Activated CD8-positive, alpha-beta memory T cell treated with anti-CD3 and anti-CD28 coated beads for 36 hours (primary cell): Measurements from ENCODE around the gene SGPP2. TPM values are rescaled to one million over a fixed set of nuclear protein-coding genes. Genes with fewer than 3 reads are reported as not detected.
"Not testable (repeated sequence)": the region's sequence is repeated elsewhere in the genome, so short reads cannot be mapped to it uniquely, and the experiment has no call there.

ENCODE experiments used
- CTCF ChIA-PET: fragments of 350-600 bp; sonication (Branson Sonifier 250); formaldehyde crosslinking; loops from one replicate; lab custom pipeline; 2021; ENCODE audit warnings: antibody characterized with exemption; lab: Charles Lee
- POLR2A ChIA-PET: fragments of 350-600 bp; sonication (Branson Sonifier 250); formaldehyde crosslinking; loops from one replicate; lab custom pipeline; 2021; ENCODE audit warnings: antibody characterized with exemption; lab: Charles Lee
- total RNA-seq, 2 experiments: library from RNA; stranded (reverse); gene quantifications; one replicate each; pipeline ENCODE4 v1.2.3, GENCODE V29; 2021

The SGPP2 gene
- 1 to 10 TPM; 5.6 to 5.7 TPM for total RNA-seq

DNA sequence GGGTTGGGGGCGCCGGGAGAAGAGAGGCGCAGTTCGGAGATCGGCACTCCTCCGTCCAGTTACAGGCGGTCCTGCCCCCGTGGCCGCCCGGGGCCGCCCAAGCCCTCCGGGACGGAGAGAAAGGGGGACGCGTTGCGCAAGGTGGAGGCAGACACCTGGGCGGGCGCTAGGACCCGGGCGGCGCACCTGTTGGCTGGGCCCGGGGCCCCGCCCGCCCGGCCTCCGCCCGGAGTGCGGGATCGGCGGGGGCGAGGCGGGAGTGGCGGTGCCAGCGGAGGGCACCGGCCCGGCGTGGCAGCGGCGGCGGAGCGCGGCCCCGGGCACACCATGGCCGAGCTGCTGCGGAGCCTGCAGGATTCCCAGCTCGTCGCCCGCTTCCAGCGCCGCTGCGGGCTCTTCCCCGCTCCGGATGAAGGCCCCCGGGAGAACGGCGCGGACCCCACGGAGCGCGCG lies at the start of gene SGPP2:
Gene SGPP2, plus strand, starts transcription at position 268 of the 453 bp plus-strand sequence. Its CDS starts 60 bp downstream, at position 328.
- ChIA-PET CTCF (interaction anchor here (0.6 to 1.2 kb wide), 2 partner anchors 105 to 106 kb away, joined by 4 to 6 read pairs; no protein-coding TSS in a partner anchor), POLR2A (no interaction called here)

DNA sequence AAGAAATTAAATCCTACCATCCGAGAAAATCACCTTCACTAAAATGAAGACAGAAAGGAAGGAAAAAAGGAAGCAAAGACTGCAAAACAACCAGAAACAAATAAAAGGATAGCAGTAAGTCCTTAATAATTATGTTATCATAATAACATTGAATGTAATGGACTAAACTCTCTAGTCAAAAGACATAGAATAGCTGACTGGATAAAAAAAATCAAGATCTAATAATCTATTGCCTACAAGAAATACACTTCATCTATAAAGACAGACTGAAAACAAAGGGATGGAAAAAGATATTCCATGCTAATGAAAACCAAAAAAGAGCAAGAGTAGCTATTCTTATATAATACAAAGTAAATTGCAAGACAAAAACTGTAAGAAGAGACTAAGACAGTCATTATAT lies 48.5 kb upstream of the SGPP2 start:
- ChIA-PET CTCF (interaction anchor here (0.6 kb wide), 1 partner anchor 65 kb away, joined by 3 read pairs; no protein-coding TSS in a partner anchor), POLR2A (no interaction called here)

- CTCF ChIA-PET: no interaction called here
- POLR2A ChIA-PET: no interaction called here
Measured at GRCh38 chr2:222380456-222380855, 43.9 kb upstream of the SGPP2 start.

- ChIA-PET CTCF (no interaction called here), POLR2A (no interaction called here)
Measured at GRCh38 chr2:222381566-222381965, 42.8 kb upstream of the SGPP2 start.

GRCh38 chr2:222383255-222383654 lies 41.1 kb upstream of the SGPP2 start:
- ChIA-PET POLR2A (no interaction called here), CTCF (no interaction called here)

DNA sequence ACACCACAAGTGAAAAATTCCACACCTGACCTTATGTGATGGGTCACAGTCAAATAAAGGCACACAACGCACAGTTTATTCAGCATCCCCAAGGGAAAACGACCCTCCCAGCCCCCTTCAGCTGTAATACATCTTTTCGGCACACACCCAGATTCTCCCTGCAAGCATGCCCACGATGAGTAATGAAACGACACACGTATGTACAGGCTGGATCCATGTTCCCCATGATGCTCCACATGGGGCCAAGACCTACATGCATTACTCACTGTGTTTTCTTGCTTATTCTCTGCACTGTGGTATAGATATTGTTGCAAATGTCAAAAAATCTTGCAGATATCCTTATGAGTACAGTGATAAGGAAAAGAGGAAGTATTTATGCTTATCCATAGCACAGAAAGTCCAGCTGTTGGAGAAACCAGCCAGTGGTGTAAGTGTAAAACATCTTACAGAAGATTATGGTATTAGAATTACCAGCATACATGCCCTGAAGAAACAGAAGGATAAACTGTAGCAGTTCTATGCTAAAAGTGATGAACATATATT lies 32.5 kb upstream of the SGPP2 start:
- POLR2A ChIA-PET: no interaction called here
- CTCF ChIA-PET: no interaction called here

GRCh38 chr2:222393733-222394267 lies 30.5 kb upstream of the SGPP2 start:
- ChIA-PET POLR2A (no interaction called here), CTCF (no interaction called here)

DNA sequence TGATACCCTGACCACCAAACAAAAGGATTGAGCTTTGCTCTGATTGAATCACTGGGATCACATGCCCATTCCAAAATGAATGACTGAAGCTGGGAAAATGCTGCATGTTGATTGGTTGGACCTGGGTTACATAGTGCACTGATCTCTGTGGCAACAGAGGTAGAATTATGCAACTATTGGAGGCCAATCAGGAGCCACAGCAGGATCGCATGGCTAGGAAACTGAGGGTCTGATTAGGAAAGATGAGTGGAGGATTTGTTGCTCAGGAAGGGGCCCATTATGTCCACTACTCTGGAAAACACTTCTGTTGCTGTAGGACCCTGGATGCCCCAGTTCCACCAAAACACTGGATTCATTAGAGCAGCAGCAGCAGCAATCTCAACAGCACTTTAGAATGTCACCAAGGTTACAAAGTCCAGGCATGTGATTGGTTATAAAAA lies 25.9 kb upstream of the SGPP2 start:
- ChIA-PET CTCF (no interaction called here), POLR2A (no interaction called here)

DNA sequence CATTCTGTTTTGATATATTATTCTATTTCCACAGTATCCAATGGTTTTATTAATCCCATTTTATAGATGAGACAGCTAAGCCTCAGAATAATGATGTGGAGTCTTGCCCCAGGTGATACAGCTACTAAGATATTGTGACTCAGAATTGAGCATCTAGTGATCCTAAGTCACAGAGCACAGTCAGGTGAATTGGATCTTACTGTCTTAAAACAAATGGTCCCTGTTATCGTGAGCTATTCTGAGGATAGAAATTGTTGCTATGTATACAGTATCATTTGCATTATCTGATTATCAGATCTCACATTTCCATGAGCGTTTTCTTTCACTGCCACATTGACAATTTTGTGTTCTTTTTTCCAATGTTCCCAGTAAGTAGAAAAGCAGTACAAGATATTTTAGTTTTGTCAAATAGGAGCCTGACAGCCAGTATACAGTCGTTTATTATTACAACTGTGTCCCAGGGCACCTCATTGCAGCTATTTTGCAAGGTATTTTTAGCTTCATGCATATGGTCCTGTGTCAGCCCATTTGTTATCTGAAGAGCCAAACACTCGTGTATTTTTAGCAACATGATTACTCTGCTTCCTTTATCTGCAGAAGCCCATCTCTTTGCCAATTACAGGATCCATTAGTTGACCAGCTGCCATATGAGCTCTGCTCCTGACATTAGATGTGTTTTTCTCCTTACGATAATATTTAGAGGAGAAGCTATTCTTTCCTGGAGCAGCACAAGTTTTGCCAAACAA lies 25.1 kb upstream of the SGPP2 start:
- ChIA-PET POLR2A (no interaction called here), CTCF (no interaction called here)

GRCh38 chr2:222404151-222404905 lies 20.0 kb upstream of the SGPP2 start:
- ChIA-PET CTCF (no interaction called here), POLR2A (no interaction called here)

DNA sequence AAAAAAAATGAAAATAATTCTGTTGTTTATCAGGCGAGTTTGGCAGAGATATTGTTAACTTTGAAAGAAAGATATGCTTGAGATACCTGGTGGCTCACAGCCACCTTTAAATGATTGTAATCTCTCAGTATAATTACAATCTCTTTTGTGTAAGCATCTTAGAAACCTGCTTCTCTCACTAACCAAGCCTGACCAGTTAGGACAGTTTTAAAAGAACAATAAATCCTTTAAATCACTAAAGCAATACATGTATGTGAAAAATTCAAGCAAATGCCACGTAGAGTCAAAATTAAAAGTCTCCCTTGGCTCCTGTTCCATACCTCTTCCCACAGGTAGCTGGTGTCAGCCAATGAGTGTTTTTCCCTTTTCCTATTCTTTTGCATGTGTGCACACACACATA lies 15.7 kb upstream of the SGPP2 start:
- ChIA-PET POLR2A (no interaction called here), CTCF (no interaction called here)

- POLR2A ChIA-PET: no interaction called here
- CTCF ChIA-PET: no interaction called here
Measured at GRCh38 chr2:222410534-222410933, 13.8 kb upstream of the SGPP2 start.

GRCh38 chr2:222412334-222412733 lies 12.0 kb upstream of the SGPP2 start:
- POLR2A ChIA-PET, CTCF ChIA-PET: not testable (repeated sequence)

GRCh38 chr2:222413295-222413911 lies 10.9 kb upstream of the SGPP2 start:
- ChIA-PET CTCF (no interaction called here), POLR2A (no interaction called here)

DNA sequence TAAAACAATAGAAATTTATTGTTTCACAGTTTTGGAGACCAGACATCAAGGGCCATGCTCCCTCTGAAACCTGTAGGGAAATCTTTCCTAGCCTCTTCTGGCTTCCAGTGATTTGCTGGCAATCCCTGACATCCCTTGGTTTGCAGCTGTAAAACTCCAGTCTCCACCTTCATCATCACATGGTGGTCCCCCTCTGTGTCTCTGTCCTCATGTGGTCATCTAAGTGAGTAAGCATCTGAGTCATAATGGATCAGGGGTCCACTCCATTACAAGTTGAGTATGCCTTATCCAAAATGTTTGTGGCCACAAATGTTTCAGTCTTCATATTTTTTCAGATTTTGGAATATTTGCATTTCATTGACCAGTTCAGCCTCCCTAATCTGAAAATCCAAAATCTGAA lies 5.6 kb upstream of the SGPP2 start:
- CTCF ChIA-PET: no interaction called here
- POLR2A ChIA-PET: no interaction called here

DNA sequence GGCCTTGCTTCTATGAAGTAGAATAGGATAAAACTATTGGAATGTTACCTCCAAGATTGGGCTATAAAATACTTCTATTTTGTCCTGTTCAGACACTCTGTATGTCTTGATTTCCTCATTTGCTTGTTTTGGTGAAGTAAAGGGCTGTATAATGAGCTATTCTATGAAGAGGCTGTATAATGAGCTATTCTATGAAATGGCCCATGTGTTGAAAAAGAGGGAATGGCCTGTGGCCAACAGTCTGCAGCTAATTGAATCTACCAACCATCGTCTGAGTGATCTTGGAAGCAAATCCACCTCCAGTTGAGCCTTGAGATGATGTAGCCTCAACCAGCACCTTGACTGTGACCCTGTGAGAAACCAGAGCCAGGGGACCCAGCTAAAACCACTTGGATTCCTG lies 3.8 kb upstream of the SGPP2 start:
- ChIA-PET POLR2A (no interaction called here), CTCF (interaction anchor here (0.5 kb wide), 1 partner anchor 544 kb away, joined by 3 read pairs; no protein-coding TSS in a partner anchor)

DNA sequence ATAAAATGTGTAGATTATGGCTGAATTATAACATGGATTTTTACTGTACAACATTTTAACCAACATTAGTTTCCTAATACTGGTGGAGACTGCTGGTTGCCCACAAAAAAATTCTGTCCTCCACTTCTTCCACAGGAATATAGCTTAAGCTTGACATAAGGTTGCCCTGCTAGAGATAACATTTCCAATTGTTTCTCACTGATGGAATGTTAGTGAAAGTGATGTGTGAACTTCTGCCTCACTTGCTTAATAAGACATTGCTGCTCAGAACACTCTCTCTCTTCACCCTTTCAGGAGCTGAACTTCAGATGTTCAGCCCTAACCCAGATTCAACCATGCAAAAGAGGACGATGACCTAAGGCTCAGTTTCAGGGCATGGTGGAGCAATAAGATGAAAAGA lies 2.7 kb upstream of the SGPP2 start:
- ChIA-PET POLR2A (no interaction called here), CTCF (no interaction called here)

GRCh38 chr2:222423186-222423585 lies 1.2 kb upstream of the SGPP2 start:
- ChIA-PET CTCF (no interaction called here), POLR2A (no interaction called here)

GRCh38 chr2:222423632-222424275 lies 589 bp upstream of the SGPP2 start:
- CTCF ChIA-PET: interaction anchor here (1.2 kb wide), 1 partner anchor 106 kb away, joined by 6 read pairs; no protein-coding TSS in a partner anchor

More at GRCh38 chr2:222423632-222424275, 589 bp upstream of the SGPP2 start:
- POLR2A ChIA-PET: no interaction called here
